Breast epithelium (tissue), 4 donors: Measurements from ENCODE around the gene GLRA2. TPM values are rescaled to one million over a fixed set of nuclear protein-coding genes. Genes with fewer than 3 reads are reported as not detected.

Experiments
- DNase-seq, 2 donors: peaks; one replicate each; pipeline ENCODE4 v3.0.0-alpha.2; 2019; ENCODE audit warnings: low spot score in 2 of 2
- H3K27ac ChIP-seq, 2 donors: fragments of 200-600 bp; sonication (generic) in 1 of 2; one replicate each; pipeline ENCODE4 v1.5.1; 2016 to 2019; ENCODE audit warnings: mild to moderate bottlenecking in 1 of 2
- H3K27me3 ChIP-seq, 2 donors: fragments of 200-600 bp; sonication (generic) in 1 of 2; one replicate each; pipeline versions ENCODE4 v1.5.1 to v1.6.0; 2017 to 2019; ENCODE audit warnings: control low read depth in 1 of 2, mild to moderate bottlenecking in 1 of 2
- H3K36me3 ChIP-seq: fragments of 200-600 bp; one replicate; pipeline ENCODE4 v1.5.1; 2019
- H3K4me1 ChIP-seq, 2 donors: fragments of 200-600 bp; sonication (generic); one replicate each; pipeline ENCODE4 v1.5.1; 2016 to 2019; ENCODE audit warnings: control low read depth in 1 of 2
- H3K4me3 ChIP-seq, 3 donors: fragments of 200-600 bp; sonication (generic); 1 replicate in 2 of 3; 2 replicates in 1 of 3; pipeline ENCODE4 v1.5.1; 2016 to 2019; ENCODE audit warnings: mild to moderate bottlenecking in 3 of 3, moderate library complexity in 2 of 3
- H3K9me3 ChIP-seq, 2 donors: fragments of 200-600 bp; sonication (generic) in 1 of 2; one replicate each; pipeline ENCODE4 v1.5.1; 2016 to 2019; ENCODE audit warnings: control low read depth in 1 of 2
- CTCF ChIP-seq, 3 donors: fragments of 450-650 bp; IDR thresholded peaks; one replicate each; pipeline ENCODE4 v1.5.1; 2016 to 2017; ENCODE audit warnings: antibody characterized with exemption in 3 of 3, mild to moderate bottlenecking in 3 of 3, moderate library complexity in 3 of 3
- POLR2A ChIP-seq: fragments of 450-650 bp; IDR thresholded peaks from one replicate; pipeline ENCODE4 v1.6.1; 2016; ENCODE audit warnings: antibody characterized with exemption, mild to moderate bottlenecking, moderate library complexity
- POLR2AphosphoS5 ChIP-seq, 3 donors: sonication (generic); formaldehyde crosslinking; IDR thresholded peaks; one replicate each; pipeline ENCODE4 v1.6.1; 2017; ENCODE audit warnings: antibody characterized with exemption in 3 of 3
- intact Hi-C: fragments of 100-400 bp; cut with DNase I; formaldehyde crosslinking; loops from one replicate; pipeline ENCODE4 v1.15.1; 2023; ENCODE audit warnings: low total_unique reads
- total RNA-seq, 3 donors: library from RNA; depleted of rRNA; stranded (reverse); fragments of >200 nt; gene quantifications; one replicate each; pipeline ENCODE4 v1.1.0, GENCODE V29; 2016

The GLRA2 gene
- not detected for total RNA-seq

- no peaks in the 10 kb centered on the region for H3K9me3 ChIP-seq
- H3K27ac ChIP-seq: no peak within 1 kb of the TSS
- intact Hi-C loops: loop anchor here (5.0 kb wide), 1 partner anchor 833 kb away; no protein-coding TSS in a partner anchor
- peaks cover 0 to 28% of the 10 kb centered on the region in 2 donors for H3K27me3 ChIP-seq
- no peak for DNase-seq
- TF ChIP-seq POLR2A (no peak), POLR2AphosphoS5 (IDR thresholded peaks at IDR 0.05) (no peak), CTCF (IDR thresholded peaks at IDR 0.05) (no peak)
- peak within 1 kb of the TSS in 1 of 3 donors; percentile 36 for H3K4me3 ChIP-seq
- no peaks in the 10 kb centered on the region for H3K36me3 ChIP-seq
- no peaks in the 10 kb centered on the region for H3K4me1 ChIP-seq
Measured at GRCh38 chrX:14529290-14529989, at the start of gene GLRA2. Gene GLRA2, plus strand, starts transcription at chrX:14529536. Its CDS starts 522 bp downstream, at chrX:14530058.

- intact Hi-C loops: no loop called here
- Histone ChIP-seq H3K36me3 (no peaks in the 10 kb centered on the region), H3K27ac (no peak overlapping the region), H3K9me3 (no peaks in the 10 kb centered on the region), H3K4me1 (no peaks in the 10 kb centered on the region), H3K4me3 (no peak overlapping the region), H3K27me3 (peaks cover 0 to 17% of the 10 kb centered on the region in 2 donors)
- DNase-seq: no peak
- TF ChIP-seq POLR2A (no peak), POLR2AphosphoS5 (IDR thresholded peaks at IDR 0.05) (no peak), CTCF (IDR thresholded peaks at IDR 0.05) (no peak)
Measured at GRCh38 chrX:14489437-14489836, 39.9 kb upstream of the GLRA2 start.

GRCh38 chrX:14491689-14492088 lies 37.6 kb upstream of the GLRA2 start:
- no peaks in the 10 kb centered on the region for H3K4me1 ChIP-seq
- H3K27ac ChIP-seq: no peak overlapping the region
- TF ChIP-seq POLR2A: no peak
- TF ChIP-seq CTCF (IDR thresholded peaks at IDR 0.05): no peak
- TF ChIP-seq POLR2AphosphoS5 (IDR thresholded peaks at IDR 0.05): no peak
- no peak for DNase-seq
- H3K9me3 ChIP-seq: no peaks in the 10 kb centered on the region
- intact Hi-C loops: no loop called here
- H3K4me3 ChIP-seq: no peak overlapping the region
- H3K36me3 ChIP-seq: no peaks in the 10 kb centered on the region
- peaks cover 0 to 20% of the 10 kb centered on the region in 2 donors for H3K27me3 ChIP-seq

- no peak for DNase-seq
- intact Hi-C loops: no loop called here
- Histone ChIP-seq H3K9me3 (no peaks in the 10 kb centered on the region), H3K4me1 (no peaks in the 10 kb centered on the region), H3K36me3 (no peaks in the 10 kb centered on the region), H3K4me3 (peak overlapping the region; percentile 19 to 45 (median 23)), H3K27ac (no peak overlapping the region), H3K27me3 (peaks cover 0 to 9% of the 10 kb centered on the region in 2 donors)
- TF ChIP-seq CTCF (IDR thresholded peaks at IDR 0.05) (no peak), POLR2A (no peak), POLR2AphosphoS5 (IDR thresholded peaks at IDR 0.05) (no peak)
Measured at GRCh38 chrX:14496674-14497073, 32.7 kb upstream of the GLRA2 start.

- TF ChIP-seq CTCF (IDR thresholded peaks at IDR 0.05) (no peak), POLR2A (no peak), POLR2AphosphoS5 (IDR thresholded peaks at IDR 0.05) (no peak)
- Histone ChIP-seq H3K4me1 (no peaks in the 10 kb centered on the region), H3K27ac (no peak overlapping the region), H3K36me3 (no peaks in the 10 kb centered on the region), H3K27me3 (peaks cover 0 to 14% of the 10 kb centered on the region in 2 donors), H3K9me3 (no peaks in the 10 kb centered on the region), H3K4me3 (peak overlapping the region; percentile 19 to 45 (median 23))
- DNase-seq: no peak
- intact Hi-C loops: no loop called here
Measured at GRCh38 chrX:14497184-14497666, 32.1 kb upstream of the GLRA2 start.
